Measurements from ENCODE around the gene ACP2.

DNA sequence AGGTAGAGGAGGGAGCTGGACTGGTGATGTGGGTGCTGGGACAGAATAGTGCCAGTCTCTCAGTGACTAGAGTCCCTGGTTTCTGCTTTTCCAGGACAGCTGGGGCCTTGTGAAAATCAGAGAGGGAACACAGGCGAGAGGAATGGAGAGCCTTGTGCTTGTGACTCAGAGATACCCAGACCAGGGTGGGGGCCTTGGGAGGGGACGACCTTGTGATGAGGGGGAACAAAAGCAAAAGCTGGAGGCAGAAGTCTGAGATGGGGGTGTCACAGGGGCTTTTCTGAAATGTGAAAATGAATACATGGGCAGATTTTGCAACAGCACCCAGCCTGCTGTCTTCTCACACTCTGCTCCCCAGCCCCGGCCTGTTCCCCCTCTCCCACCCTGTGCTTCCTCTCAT is 5.8 kb upstream of the ACP2 start:
- TF ChIP-seq, protein P1, sequence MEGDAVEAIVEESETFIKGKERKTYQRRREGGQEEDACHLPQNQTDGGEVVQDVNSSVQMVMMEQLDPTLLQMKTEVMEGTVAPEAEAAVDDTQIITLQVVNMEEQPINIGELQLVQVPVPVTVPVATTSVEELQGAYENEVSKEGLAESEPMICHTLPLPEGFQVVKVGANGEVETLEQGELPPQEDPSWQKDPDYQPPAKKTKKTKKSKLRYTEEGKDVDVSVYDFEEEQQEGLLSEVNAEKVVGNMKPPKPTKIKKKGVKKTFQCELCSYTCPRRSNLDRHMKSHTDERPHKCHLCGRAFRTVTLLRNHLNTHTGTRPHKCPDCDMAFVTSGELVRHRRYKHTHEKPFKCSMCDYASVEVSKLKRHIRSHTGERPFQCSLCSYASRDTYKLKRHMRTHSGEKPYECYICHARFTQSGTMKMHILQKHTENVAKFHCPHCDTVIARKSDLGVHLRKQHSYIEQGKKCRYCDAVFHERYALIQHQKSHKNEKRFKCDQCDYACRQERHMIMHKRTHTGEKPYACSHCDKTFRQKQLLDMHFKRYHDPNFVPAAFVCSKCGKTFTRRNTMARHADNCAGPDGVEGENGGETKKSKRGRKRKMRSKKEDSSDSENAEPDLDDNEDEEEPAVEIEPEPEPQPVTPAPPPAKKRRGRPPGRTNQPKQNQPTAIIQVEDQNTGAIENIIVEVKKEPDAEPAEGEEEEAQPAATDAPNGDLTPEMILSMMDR (IDR thresholded peaks at IDR 0.05), result no peak
- TF ChIP-seq POLR2A (IDR thresholded peaks at IDR 0.05) (no peak), POLR2AphosphoS5 (IDR thresholded peaks at IDR 0.05) (no peak)
